Measurements from ENCODE around the gene HDAC4. TPM values are rescaled to one million over a fixed set of nuclear protein-coding genes. Genes with fewer than 3 reads are reported as not detected.

The HDAC4 gene
- total RNA-seq, 6 donors from 2014 or later, result 16.1 to 108 (median 45.0) TPM

- TF ChIP-seq CTCF (IDR thresholded peaks at IDR 0.05), result no peak
- TF ChIP-seq POLR2AphosphoS5 (IDR thresholded peaks at IDR 0.05), result no peak
- TF ChIP-seq EP300 (IDR thresholded peaks at IDR 0.05), result no peak
- TF ChIP-seq POLR2A (IDR thresholded peaks at IDR 0.05), result no peak
- Histone ChIP-seq H3K4me1 (peaks cover 17 to 26% (median 23%) of the 10 kb centered on the region in 4 donors), H3K27me3 (no peaks in the 10 kb centered on the region), H3K36me3 (no peaks in the 10 kb centered on the region), H3K4me3 (no peak overlapping the region), H3K9me3 (no peaks in the 10 kb centered on the region), H3K27ac (no peak overlapping the region)
- 74 to 75% methylated on average over 9 of the region's 9 CpGs for WGBS, 2 donors
- ATAC-seq (ENCODE audit: low FRiP score in 2 of 2), result no peak
- no peak for DNase-seq
Measured at GRCh38 chr2:239236808-239237205, 164.0 kb downstream of the HDAC4 start.

DNA sequence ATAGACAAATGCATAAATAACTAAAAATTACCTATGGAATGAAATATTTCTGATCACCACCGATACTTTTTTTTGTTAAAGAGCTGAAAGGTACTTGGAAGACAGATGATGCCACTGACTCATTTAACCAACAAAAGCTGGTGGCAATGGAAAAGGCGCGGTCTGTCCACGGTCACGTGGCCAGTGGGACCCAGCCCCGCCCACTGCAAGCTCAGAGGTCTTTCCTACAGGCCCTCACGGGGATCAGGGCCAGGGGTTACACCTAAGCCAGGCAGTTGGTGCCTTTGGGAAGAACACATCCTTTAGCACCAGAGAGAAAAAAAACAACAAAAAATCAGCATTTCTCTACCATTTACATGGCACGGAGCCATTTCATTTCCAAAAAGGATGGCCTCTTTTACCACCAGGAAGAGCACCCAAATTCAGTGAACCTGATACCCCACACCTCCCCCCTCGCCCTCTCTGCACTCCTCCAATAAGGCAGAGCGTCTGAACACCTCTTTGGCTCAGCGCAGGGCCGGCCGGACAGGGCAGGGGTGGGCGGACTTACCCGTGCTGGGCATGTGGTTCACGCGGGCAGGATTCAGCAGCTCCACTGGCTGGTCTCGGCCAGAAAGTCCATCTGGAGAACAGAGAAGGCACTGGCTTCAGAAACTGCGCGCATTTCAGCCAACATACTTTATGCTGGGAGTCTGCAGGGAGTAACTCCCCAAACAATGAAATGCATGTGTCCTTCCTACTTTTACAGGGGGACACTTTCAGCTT is 164.6 kb downstream of the HDAC4 start:
- Histone ChIP-seq H3K27me3 (no peaks in the 10 kb centered on the region), H3K9me3 (no peaks in the 10 kb centered on the region), H3K27ac (no peak overlapping the region), H3K36me3 (no peaks in the 10 kb centered on the region), H3K4me3 (no peak overlapping the region), H3K4me1 (peaks cover 18 to 29% (median 22%) of the 10 kb centered on the region in 4 donors)
- DNase-seq, result no peak
- WGBS, 2 donors, result 89 to 95% methylated on average over 20 of the region's 20 CpGs
- ATAC-seq (ENCODE audit: low FRiP score in 2 of 2), result no peak
- TF ChIP-seq CTCF (IDR thresholded peaks at IDR 0.05) (no peak), POLR2A (IDR thresholded peaks at IDR 0.05) (no peak), POLR2AphosphoS5 (IDR thresholded peaks at IDR 0.05) (no peak), EP300 (IDR thresholded peaks at IDR 0.05) (no peak)

DNA sequence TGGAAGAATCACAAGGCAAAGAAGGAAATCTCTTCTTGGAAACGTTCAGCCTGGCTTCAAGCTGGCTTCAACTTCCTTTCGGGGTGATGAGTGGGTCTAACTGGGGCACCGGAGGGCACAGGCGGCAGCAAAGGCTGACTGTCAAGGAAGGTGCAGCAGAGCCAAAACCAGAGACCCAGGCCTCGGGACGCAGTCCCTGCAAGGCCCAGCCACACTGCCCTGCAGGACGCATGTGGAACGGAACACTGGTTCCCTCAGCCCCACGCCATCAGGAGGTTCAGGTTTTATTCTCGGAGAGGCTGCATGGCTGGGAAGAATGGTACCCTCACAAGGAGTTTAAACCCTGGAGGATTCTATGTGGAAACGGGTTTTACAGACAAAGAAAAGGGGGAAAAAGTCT is 165.5 kb downstream of the HDAC4 start:
- WGBS, 2 donors, result 86 to 95% methylated on average over 8 to 11 of the region's 11 CpGs
- Histone ChIP-seq H3K4me3 (no peak overlapping the region), H3K4me1 (peaks cover 20 to 29% (median 24%) of the 10 kb centered on the region in 4 donors), H3K27me3 (no peaks in the 10 kb centered on the region), H3K27ac (no peak overlapping the region), H3K36me3 (no peaks in the 10 kb centered on the region), H3K9me3 (no peaks in the 10 kb centered on the region)
- no peak for DNase-seq
- ATAC-seq (ENCODE audit: low FRiP score in 2 of 2), result no peak
- TF ChIP-seq POLR2AphosphoS5 (IDR thresholded peaks at IDR 0.05) (no peak), CTCF (IDR thresholded peaks at IDR 0.05) (no peak), EP300 (IDR thresholded peaks at IDR 0.05) (no peak), POLR2A (IDR thresholded peaks at IDR 0.05) (no peak)

DNA sequence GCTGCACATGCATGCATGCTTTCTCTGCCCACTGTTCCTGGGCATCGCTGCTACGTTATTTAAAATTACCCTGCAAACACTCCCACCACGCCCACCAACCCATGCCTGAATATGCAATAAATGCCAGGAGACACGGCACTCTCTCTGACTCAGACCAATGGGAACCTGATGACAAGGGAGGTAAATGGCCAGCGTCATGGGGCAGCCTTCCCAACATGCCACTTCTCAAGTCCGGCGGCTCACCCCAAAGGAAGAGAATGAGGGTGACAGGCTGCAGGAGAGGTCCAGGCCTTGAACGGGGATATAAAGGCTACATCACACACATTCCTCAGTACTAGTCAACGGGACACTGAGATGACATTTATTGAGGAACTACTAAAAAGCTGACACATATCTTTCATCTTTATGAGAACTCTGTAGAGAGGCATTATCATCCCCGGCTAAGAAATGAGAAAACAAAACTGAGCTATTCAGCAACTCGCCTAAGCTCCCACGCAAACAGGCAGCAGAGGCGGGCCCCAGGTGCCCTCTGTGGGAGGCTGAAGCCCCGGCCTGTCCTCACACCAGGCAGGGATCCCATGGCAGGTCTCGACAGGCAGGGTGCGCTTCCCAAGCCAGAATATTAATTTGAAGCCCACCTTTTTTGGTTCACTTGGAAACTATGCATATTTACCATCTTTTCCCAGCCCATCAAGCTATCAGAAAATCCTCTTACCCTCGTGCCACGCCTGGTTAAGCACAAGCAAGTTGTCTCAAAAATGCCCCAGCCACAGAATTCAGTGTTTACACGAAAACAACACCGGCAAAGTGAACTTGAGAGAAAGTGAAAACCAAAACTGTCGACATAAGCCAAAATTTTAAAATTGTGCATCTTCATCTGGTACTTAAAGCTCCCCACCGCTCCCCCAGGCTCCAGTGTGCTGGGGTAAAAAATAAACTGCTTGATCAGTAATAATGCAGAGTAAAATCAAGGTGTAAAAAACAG is 166.3 kb downstream of the HDAC4 start:
- 84 to 85% methylated on average over 21 to 22 of the region's 22 CpGs for WGBS, 2 donors
- ATAC-seq (ENCODE audit: low FRiP score in 2 of 2) (no peak), DNase-seq (no peak)
- H3K4me3 ChIP-seq, result no peak overlapping the region
- no peaks in the 10 kb centered on the region for H3K27me3 ChIP-seq
- H3K4me1 ChIP-seq, result peaks cover 15 to 29% (median 25%) of the 10 kb centered on the region in 4 donors
- TF ChIP-seq CTCF (IDR thresholded peaks at IDR 0.05) (no peak), POLR2AphosphoS5 (IDR thresholded peaks at IDR 0.05) (no peak), POLR2A (IDR thresholded peaks at IDR 0.05) (no peak), EP300 (IDR thresholded peaks at IDR 0.05) (no peak)
- H3K27ac ChIP-seq, result peak overlapping the region in 1 of 4 donors; percentile 6
- H3K9me3 ChIP-seq, result no peaks in the 10 kb centered on the region
- no peaks in the 10 kb centered on the region for H3K36me3 ChIP-seq
